Liver (tissue), 9 donors: ENCODE measurements around the gene HES5. TPM values are rescaled to one million over a fixed set of nuclear protein-coding genes. Genes with fewer than 3 reads are reported as not detected.

Source experiments
- DNase-seq: peaks from one replicate; pipeline ENCODE4 v3.0.0-alpha.2; 2017; ENCODE audit warnings: low spot score
- H3K27ac ChIP-seq, 2 donors: one replicate each; pipeline ENCODE4 v1.7.0; 2013; ENCODE audit warnings: inconsistent platforms in 2 of 2, low read length in 2 of 2, control low read depth in 1 of 2, low read depth in 1 of 2, mild to moderate bottlenecking in 1 of 2
- H3K27me3 ChIP-seq, 4 donors: one replicate each; pipeline versions ENCODE4 v1.6.1 to v1.7.0; 2013; ENCODE audit warnings: low read length in 3 of 4, inconsistent platforms in 1 of 4, mild to moderate bottlenecking in 1 of 4, moderate library complexity in 1 of 4; ENCODE audit not compliant: control insufficient read depth in 4 of 4, insufficient read depth in 4 of 4
- H3K36me3 ChIP-seq, 4 donors: one replicate each; pipeline versions ENCODE4 v1.6.1 to v1.7.0; 2013; ENCODE audit warnings: low read length in 3 of 4, mild to moderate bottlenecking in 3 of 4, low read depth in 1 of 4, moderate library complexity in 1 of 4; ENCODE audit not compliant: control insufficient read depth in 4 of 4, insufficient read depth in 3 of 4
- H3K4me1 ChIP-seq, 4 donors: one replicate each; pipeline versions ENCODE4 v1.6.1 to v1.7.0; 2013; ENCODE audit warnings: low read length in 3 of 4, mild to moderate bottlenecking in 3 of 4, moderate library complexity in 1 of 4; ENCODE audit not compliant: control insufficient read depth in 4 of 4, insufficient read depth in 4 of 4
- H3K4me3 ChIP-seq, 3 donors: one replicate each; pipeline versions ENCODE4 v1.6.1 to v1.7.0; 2013; ENCODE audit warnings: low read length in 3 of 3, control low read depth in 1 of 3, low read depth in 1 of 3, mild to moderate bottlenecking in 1 of 3
- H3K9ac ChIP-seq, 2 donors: one replicate each; pipeline ENCODE4 v1.7.0; 2013; ENCODE audit warnings: low read length in 2 of 2, mild to moderate bottlenecking in 2 of 2, moderate library complexity in 2 of 2, control low read depth in 1 of 2, low read depth in 1 of 2
- H3K9me3 ChIP-seq, 4 donors: one replicate each; pipeline versions ENCODE4 v1.6.1 to v1.7.0; 2013; ENCODE audit warnings: low read length in 3 of 4; ENCODE audit not compliant: control insufficient read depth in 4 of 4
- ATF3 ChIP-seq: IDR thresholded peaks from 2 replicates; pipeline ENCODE4 v1.6.1; 2016; ENCODE audit warnings: antibody characterized with exemption
- CTCF ChIP-seq: fragments of 150-350 bp; IDR thresholded peaks from 2 replicates; pipeline ENCODE4 v1.5.1; 2017; ENCODE audit warnings: improper control_type of control experiment, low read depth, low read length; ENCODE audit not compliant: missing input control
- EGR1 ChIP-seq, 2 donors: IDR thresholded peaks; 2 replicates each; pipeline ENCODE4 v1.6.1; 2016 to 2018; ENCODE audit warnings: antibody characterized with exemption in 2 of 2, low read depth in 2 of 2
- FOXA1 ChIP-seq: IDR thresholded peaks from 2 replicates; pipeline ENCODE4 v1.6.1; 2016; ENCODE audit warnings: antibody characterized with exemption
- FOXA2 ChIP-seq: IDR thresholded peaks from 2 replicates; pipeline ENCODE4 v1.6.1; 2016; ENCODE audit warnings: antibody characterized with exemption
- GABPA ChIP-seq, 2 donors: IDR thresholded peaks in 1 of 2; conservative IDR thresholded peaks in 1 of 2; 2 replicates each; pipeline ENCODE4 v1.6.1; 2016; ENCODE audit warnings: antibody characterized with exemption in 2 of 2, mild to moderate bottlenecking in 1 of 2, moderate library complexity in 1 of 2
- HNF4A ChIP-seq, 2 donors: conservative IDR thresholded peaks; 2 replicates each; pipeline ENCODE4 v1.6.1; 2016; ENCODE audit warnings: antibody characterized with exemption in 2 of 2, mild to moderate bottlenecking in 2 of 2
- HNF4G ChIP-seq: IDR thresholded peaks from 2 replicates; pipeline ENCODE4 v1.6.1; 2016; ENCODE audit warnings: antibody characterized with exemption
- JUND ChIP-seq, 2 donors: IDR thresholded peaks; 2 replicates each; pipeline ENCODE4 v1.6.1; 2016; ENCODE audit warnings: antibody characterized with exemption in 2 of 2
- MAX ChIP-seq: IDR thresholded peaks from 2 replicates; pipeline ENCODE4 v1.6.1; 2016; ENCODE audit warnings: antibody characterized with exemption
- RXRA ChIP-seq, 2 donors: IDR thresholded peaks; 2 replicates each; pipeline ENCODE4 v1.6.1; 2017 to 2018; ENCODE audit warnings: antibody characterized with exemption in 2 of 2, mild to moderate bottlenecking in 1 of 2
- SP1 ChIP-seq: IDR thresholded peaks from 2 replicates; pipeline ENCODE4 v1.6.1; 2018; ENCODE audit warnings: antibody characterized with exemption, mild to moderate bottlenecking
- TAF1 ChIP-seq: conservative IDR thresholded peaks from 2 replicates; pipeline ENCODE4 v1.6.1; 2016; ENCODE audit warnings: antibody characterized with exemption, mild to moderate bottlenecking
- YY1 ChIP-seq: IDR thresholded peaks from 2 replicates; pipeline ENCODE4 v1.6.1; 2016; ENCODE audit warnings: antibody characterized with exemption, mild to moderate bottlenecking
- ZBTB33 ChIP-seq: IDR thresholded peaks from 2 replicates; pipeline ENCODE4 v1.6.1; 2016; ENCODE audit warnings: antibody characterized with exemption
- WGBS: extraction: QIAGEN DNeasy Blood & Tissue Kit; methylation state at CpG from one replicate; pipeline ENCODE4 v1.1.7; 2013; 5-methylcytosine and 5-hydroxymethylcytosine counted together
- polyA plus RNA-seq, 2 donors: library from polyadenylated mRNA; stranded (reverse) in 1 of 2; unstranded in 1 of 2; fragments of 200-250 nt in 1 of 2; fragments of >200 nt in 1 of 2; fragmentation: Nextera tagmentation in 1 of 2; extraction: Ambion mirVana in 1 of 2; gene quantifications; one replicate each; pipeline versions ENCODE4 v1.2.1 to v1.2.3, GENCODE V29; 2013 to 2015
- total RNA-seq, 2 donors: library from RNA; depleted of rRNA; stranded (reverse); fragments of >200 nt; gene quantifications; one replicate each; pipeline ENCODE4 v1.2.3, GENCODE V29; 2014
- TF ChIP-seq, protein P1 (sequence below): IDR thresholded peaks from 2 replicates; pipeline ENCODE4 v1.6.1; 2016; ENCODE audit warnings: antibody characterized with exemption, mild to moderate bottlenecking
- donor health status: healthy.
- donor health status: healthy.
- donor health status: healthy.
- donor health status: healthy.
- donor health status: healthy.

Gene HES5
- total and polyA plus RNA-seq, 4 donors: 0.08 to 0.93 TPM; not detected in 2

GRCh38 chr1:2480236-2480985 lies 49.7 kb downstream of the HES5 start:
- H3K36me3 ChIP-seq: no peaks in the 10 kb centered on the region
- 88% methylated on average over 18 of the region's 18 CpGs for WGBS
- DNase-seq: no peak
- no peaks in the 10 kb centered on the region for H3K9me3 ChIP-seq
- H3K9ac ChIP-seq: no peak overlapping the region
- H3K27me3 ChIP-seq: no peaks in the 10 kb centered on the region
- TF ChIP-seq HNF4G (no peak), TAF1 (no peak), EGR1 (IDR thresholded peaks at IDR 0.05; ENCODE audit: low read depth in 2 of 2) (no peak), ATF3 (no peak), RXRA (IDR thresholded peaks at IDR 0.05) (no peak), GABPA (IDR thresholded peaks at IDR 0.05 in 1 of 2, conservative IDR thresholded peaks at IDR 0.05 in 1 of 2) (no peak)
- no peak overlapping the region for H3K27ac ChIP-seq
- H3K4me3 ChIP-seq: no peak overlapping the region
- peaks cover 7 to 22% (median 21%) of the 10 kb centered on the region in 4 donors for H3K4me1 ChIP-seq

GRCh38 chr1:2479618-2480017 lies 50.4 kb downstream of the HES5 start:
- H3K27me3 ChIP-seq: no peaks in the 10 kb centered on the region
- 92% methylated on average over 28 of the region's 28 CpGs for WGBS
- peaks cover 13 to 30% (median 27%) of the 10 kb centered on the region in 4 donors for H3K4me1 ChIP-seq
- no peaks in the 10 kb centered on the region for H3K9me3 ChIP-seq
- DNase-seq: no peak
- TF ChIP-seq RXRA (IDR thresholded peaks at IDR 0.05): no peak
- TF ChIP-seq CTCF: no peak
- TF ChIP-seq, protein P1, sequence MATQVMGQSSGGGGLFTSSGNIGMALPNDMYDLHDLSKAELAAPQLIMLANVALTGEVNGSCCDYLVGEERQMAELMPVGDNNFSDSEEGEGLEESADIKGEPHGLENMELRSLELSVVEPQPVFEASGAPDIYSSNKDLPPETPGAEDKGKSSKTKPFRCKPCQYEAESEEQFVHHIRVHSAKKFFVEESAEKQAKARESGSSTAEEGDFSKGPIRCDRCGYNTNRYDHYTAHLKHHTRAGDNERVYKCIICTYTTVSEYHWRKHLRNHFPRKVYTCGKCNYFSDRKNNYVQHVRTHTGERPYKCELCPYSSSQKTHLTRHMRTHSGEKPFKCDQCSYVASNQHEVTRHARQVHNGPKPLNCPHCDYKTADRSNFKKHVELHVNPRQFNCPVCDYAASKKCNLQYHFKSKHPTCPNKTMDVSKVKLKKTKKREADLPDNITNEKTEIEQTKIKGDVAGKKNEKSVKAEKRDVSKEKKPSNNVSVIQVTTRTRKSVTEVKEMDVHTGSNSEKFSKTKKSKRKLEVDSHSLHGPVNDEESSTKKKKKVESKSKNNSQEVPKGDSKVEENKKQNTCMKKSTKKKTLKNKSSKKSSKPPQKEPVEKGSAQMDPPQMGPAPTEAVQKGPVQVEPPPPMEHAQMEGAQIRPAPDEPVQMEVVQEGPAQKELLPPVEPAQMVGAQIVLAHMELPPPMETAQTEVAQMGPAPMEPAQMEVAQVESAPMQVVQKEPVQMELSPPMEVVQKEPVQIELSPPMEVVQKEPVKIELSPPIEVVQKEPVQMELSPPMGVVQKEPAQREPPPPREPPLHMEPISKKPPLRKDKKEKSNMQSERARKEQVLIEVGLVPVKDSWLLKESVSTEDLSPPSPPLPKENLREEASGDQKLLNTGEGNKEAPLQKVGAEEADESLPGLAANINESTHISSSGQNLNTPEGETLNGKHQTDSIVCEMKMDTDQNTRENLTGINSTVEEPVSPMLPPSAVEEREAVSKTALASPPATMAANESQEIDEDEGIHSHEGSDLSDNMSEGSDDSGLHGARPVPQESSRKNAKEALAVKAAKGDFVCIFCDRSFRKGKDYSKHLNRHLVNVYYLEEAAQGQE: no peak
- TF ChIP-seq JUND (IDR thresholded peaks at IDR 0.05): no peak
- no peak for TF ChIP-seq HNF4G
- TF ChIP-seq GABPA (IDR thresholded peaks at IDR 0.05 in 1 of 2, conservative IDR thresholded peaks at IDR 0.05 in 1 of 2): no peak
- TF ChIP-seq EGR1 (IDR thresholded peaks at IDR 0.05; ENCODE audit: low read depth in 2 of 2): no peak
- no peak for TF ChIP-seq SP1
- no peak for TF ChIP-seq FOXA1
- TF ChIP-seq ATF3: no peak
- TF ChIP-seq FOXA2: no peak
- TF ChIP-seq HNF4A (conservative IDR thresholded peaks at IDR 0.05): no peak
- no peak for TF ChIP-seq ZBTB33
- TF ChIP-seq YY1: no peak
- TF ChIP-seq MAX: no peak
- no peaks in the 10 kb centered on the region for H3K36me3 ChIP-seq
- H3K4me3 ChIP-seq: no peak overlapping the region
- H3K9ac ChIP-seq: no peak overlapping the region
- no peak overlapping the region for H3K27ac ChIP-seq
